Stimulated activated CD8-positive, alpha-beta memory T cell treated with anti-CD3 and anti-CD28 coated beads, Interleukin-4, amount 100 ng/mL, for 1 hour (primary cell): ENCODE data around the gene MED29.
A peak's percentile ranks its signal among the peaks of the same experiment; 100 is the strongest.

Source experiments
- DNase-seq, 2 donors: peaks; one replicate each; pipeline ENCODE4 v3.0.0-alpha.2; 2020; ENCODE audit warnings: low read depth in 2 of 2, low spot score in 1 of 2

Gene MED29

GRCh38 chr19:39410017-39410830 is 19.0 kb downstream of the MED29 start:
- DNase-seq = peak in 1 of 2 donors; percentile 61

GRCh38 chr19:39410831-39411080 is 19.6 kb downstream of the MED29 start:
- DNase-seq = no peak

- peak in 1 of 2 donors; percentile 11 for DNase-seq
Observed at GRCh38 chr19:39411081-39411831, 20.1 kb downstream of the MED29 start.

- peak in 1 of 2 donors; percentile 84 for DNase-seq
Observed at GRCh38 chr19:39411832-39412099, 20.6 kb downstream of the MED29 start.

GRCh38 chr19:39412100-39412866 is 21.1 kb downstream of the MED29 start, which contains the start of gene PLEKHG2:
Gene PLEKHG2, plus strand, starts transcription at chr19:39412669. Its CDS starts 1,418 bp downstream, at chr19:39414087.
- DNase-seq = peak; percentile 94 to 97

- DNase-seq = no peak
Observed at GRCh38 chr19:39412867-39413271, 21.7 kb downstream of the MED29 start.

DNA sequence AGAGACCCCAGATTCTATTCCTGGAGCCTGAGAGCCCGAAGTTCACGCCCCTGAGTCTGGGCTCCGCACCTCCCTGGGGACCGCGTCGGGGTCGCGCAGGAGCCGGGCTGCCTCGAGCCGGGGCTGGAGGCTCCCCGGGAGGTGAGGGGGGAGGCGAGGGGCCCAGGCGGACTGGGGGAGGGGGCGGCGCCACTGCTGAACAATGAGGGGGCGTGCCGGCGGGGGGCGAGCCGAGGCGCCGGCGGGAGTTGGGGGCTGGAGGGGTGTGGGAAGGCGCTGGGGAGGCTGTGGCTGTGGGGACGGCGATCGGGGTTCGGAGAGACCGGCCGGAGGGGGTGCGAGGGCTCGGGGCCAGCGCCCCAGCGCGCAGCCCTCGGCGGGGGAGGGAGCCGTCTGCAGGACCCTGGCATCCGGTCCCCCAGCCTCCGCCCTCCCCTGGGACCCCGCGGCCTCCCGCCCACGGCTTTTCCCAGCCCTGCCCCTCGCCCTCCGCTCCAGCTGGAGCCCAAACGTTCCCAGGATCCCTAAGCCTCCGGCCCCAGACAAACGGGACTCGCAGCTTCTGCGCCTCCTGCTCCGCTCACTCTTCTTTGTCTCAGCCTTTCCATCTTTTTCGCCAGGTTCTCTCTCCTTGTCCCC is 22.2 kb downstream of the MED29 start:
- DNase-seq = no peak

GRCh38 chr19:39413911-39414608 is 22.9 kb downstream of the MED29 start:
- DNase-seq = no peak

DNA sequence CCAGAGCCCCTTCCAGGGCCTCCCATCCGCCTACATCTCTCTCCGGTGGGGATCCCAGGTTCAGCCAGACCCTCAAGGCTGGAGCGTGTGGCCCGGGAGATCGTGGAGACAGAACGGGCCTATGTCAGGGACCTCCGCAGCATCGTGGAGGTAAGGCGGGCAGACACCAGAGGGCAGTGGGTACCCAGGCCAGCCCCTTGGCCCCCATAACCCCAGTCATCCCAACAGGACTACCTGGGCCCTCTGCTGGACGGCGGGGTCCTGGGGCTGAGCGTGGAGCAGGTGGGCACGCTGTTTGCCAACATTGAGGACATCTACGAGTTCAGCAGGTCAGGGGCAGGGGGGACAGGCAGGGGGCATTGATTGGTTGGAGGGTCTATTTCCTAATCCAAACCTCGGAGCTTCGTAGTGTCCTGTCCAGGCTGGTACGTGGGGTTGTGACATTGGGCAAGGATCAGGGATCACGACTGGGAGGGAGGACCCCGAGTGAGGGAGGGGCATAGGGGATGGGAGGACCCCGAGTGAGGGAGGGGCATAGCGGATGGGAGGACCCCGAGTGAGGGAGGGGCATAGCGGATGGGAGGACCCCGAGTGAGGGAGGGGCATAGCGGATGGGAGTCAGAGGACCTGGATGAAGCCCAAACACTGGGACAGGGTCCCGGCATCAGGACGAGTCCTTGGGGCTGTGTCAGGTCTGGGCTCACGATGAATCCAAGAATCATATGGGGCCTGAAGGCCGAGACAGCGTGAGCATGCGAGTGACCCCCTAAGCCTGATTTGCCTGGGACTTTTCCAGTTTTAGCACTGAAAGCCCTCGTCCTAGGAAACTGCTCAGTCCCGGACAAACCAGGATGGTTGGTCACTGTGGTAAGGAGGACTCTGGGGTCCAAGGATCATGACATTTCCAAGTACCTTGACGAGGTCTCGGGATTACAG is 24.2 kb downstream of the MED29 start:
- DNase-seq = no peak

GRCh38 chr19:39416152-39417120 is 25.3 kb downstream of the MED29 start:
- DNase-seq = no peak

- DNase-seq = no peak
Observed at GRCh38 chr19:39417463-39418181, 26.4 kb downstream of the MED29 start.

DNA sequence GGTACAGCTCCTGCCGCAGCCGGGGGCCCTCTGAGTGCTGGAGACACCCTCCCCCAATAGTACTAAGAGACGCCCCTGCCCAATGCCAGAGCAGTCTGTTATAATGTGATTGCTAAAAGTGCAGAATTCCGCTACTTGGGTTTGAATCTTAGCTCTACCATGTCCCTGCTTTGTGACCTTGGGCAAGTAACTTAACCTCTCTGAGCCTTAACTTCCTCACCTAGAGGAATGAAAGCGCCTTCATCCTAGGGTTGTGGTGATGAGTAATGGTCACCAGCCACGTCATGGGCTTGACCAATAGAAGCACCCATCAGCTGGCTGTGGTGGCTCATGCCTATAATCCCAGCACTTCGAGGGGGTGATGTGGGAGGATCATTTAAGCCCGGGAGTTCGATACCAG is 27.8 kb downstream of the MED29 start:
- no peak for DNase-seq

DNA sequence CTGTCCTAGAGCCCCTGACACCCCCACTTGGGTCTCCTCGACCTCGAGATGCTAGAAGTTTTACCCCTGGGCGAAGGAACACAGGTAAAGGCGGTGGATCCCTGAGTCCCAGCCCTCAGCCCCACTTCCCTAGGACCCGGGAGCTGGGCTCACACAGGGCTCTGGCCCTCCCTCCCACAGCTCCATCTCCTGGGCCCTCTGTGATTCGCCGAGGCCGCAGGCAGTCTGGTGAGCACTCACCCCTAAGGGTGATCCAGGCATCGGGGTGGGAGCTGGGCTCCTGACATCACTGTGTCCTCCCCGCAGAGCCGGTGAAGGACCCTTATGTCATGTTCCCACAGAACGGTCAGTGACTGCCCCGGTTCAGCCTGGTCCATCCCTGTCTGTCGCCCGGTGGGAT is 29.6 kb downstream of the MED29 start:
- no peak for DNase-seq

GRCh38 chr19:39422020-39422419 is 30.8 kb downstream of the MED29 start:
- DNase-seq = no peak

DNA sequence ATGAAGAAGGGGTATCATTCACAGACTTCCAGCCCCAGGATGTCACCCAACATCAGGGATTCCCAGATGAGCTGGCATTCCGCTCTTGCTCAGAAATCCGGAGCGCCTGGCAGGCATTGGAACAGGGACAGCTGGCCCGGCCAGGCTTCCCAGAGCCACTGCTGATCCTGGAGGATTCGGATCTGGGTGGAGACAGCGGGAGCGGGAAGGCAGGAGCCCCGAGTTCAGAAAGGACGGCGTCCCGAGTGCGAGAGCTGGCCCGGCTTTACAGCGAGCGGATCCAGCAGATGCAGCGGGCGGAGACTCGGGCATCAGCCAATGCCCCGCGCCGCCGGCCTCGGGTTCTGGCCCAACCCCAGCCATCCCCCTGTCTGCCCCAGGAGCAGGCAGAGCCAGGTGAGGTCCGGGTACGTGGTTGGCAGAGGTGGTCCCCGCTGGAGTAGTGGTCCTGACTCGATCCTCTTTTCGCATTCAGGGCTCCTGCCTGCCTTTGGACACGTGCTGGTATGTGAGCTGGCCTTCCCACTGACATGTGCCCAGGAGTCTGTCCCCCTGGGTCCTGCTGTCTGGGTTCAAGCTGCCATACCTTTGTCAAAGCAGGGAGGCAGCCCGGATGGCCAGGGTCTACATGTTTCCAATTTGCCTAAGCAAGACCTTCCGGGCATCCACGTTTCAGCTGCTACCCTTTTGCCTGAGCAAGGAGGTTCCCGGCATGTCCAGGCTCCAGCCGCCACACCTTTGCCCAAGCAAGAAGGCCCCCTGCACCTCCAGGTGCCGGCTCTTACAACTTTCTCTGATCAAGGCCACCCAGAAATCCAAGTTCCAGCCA is 32.3 kb downstream of the MED29 start:
- DNase-seq = no peak

- DNase-seq = no peak
Observed at GRCh38 chr19:39424934-39425333, 33.8 kb downstream of the MED29 start.

- DNase-seq = no peak
Observed at GRCh38 chr19:39425744-39426143, 34.6 kb downstream of the MED29 start.
